Stimulated activated CD8-positive, alpha-beta memory T cell treated with anti-CD3 and anti-CD28 coated beads, Interleukin-2, amount 100 ng/mL, for 1 hour (primary cell): ENCODE measurements around the gene SPA17.

Experiments used
- DNase-seq, 2 donors: peaks; one replicate each; pipeline ENCODE4 v3.0.0-alpha.2; 2020; ENCODE audit warnings: low read depth in 2 of 2

SPA17 gene

DNA sequence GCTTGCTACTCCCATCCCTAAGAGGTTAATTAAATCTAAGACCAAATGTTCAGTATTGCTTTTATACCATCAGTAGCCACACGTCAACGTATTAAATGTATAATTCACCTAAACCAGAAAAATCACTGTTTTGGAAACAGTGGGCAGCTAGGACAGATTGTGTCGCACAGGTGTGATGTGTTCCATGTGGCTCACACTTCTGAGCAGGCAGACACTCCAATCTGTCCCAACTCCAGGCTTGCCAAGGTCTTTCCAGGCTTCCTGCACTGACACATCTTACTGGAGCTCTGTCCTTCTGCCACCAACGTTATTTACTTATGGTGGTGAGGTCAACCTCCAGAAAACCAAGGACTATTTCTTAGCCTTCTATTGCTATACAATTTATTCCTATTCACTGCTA, 11.6 kb upstream of the SPA17 start:
- no peak for DNase-seq

DNA sequence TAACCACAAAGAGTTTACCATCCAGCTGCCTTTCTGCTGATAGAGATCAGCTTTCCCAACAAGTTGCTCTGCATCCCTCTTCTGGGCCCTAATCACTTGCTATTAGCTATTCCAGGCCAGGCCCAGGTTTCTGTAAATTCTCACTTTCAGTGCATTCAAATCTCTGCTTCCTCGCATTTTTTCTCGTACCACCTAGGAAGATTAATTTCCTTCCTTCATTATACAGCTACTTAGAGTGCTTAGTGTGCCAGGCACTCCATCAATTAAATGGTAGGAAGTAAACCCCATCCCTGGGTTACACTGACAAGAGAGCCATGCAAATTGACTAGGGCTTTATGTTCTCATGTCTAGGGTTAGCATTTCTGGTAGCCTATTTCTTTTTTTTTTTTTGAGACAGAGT, 9.8 kb upstream of the SPA17 start:
- no peak for DNase-seq

DNA sequence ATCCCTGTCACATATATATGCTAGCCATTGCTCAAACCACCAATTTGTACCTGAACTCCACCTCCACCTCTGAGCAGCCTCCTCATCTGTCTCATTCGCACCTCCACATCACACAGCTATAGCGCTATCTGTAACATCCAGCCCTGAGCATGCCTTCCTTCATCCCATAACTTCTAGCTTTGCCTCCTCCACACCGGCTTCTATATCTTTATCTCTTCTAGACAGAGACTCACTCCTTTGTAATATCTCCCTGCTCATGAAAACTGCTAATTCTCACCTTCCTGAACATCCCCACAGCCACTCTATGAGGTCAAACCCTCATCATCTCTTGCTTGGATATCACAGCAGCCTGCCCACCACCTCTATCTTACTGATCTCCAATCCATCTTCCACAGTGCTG, 6.1 kb upstream of the SPA17 start:
- DNase-seq = no peak

DNA sequence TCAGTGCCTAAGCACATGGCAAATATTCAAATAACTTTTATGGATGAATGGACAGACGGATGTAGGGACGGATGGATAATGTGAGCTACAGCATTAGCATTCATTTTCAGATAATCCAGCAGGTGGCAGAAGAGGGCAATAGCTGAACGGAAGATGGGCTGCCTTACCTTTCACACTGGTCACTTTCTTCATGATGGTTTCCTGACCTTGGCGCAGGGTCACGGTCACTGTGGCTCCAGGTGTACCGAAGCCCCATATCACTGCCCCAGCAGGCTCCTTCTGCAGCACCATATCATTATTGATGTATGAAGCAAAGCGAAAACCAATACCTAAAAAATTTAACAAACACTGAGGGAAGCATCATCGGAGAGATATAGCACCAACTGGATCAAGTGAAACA, 4.5 kb upstream of the SPA17 start:
- no peak for DNase-seq

DNA sequence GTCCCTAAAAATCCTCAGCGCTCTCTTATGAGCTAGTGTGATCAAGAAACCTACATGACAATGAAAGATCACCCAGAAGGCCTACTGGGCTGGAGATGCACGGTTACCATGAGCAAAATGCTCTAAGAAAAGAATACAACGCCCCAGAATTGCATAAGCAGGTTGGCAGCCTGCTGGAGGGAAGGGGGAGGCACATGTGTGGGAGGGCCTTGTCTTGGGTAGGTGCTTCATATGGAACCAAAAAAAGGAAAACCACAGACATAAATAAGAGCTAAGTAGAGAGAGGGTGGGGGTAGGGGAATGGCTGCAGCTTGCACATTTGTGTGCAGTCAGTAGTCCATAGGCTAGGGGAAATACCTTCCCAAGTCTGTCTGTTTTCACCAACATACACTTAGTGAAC, 3.0 kb upstream of the SPA17 start:
- DNase-seq = no peak

DNA sequence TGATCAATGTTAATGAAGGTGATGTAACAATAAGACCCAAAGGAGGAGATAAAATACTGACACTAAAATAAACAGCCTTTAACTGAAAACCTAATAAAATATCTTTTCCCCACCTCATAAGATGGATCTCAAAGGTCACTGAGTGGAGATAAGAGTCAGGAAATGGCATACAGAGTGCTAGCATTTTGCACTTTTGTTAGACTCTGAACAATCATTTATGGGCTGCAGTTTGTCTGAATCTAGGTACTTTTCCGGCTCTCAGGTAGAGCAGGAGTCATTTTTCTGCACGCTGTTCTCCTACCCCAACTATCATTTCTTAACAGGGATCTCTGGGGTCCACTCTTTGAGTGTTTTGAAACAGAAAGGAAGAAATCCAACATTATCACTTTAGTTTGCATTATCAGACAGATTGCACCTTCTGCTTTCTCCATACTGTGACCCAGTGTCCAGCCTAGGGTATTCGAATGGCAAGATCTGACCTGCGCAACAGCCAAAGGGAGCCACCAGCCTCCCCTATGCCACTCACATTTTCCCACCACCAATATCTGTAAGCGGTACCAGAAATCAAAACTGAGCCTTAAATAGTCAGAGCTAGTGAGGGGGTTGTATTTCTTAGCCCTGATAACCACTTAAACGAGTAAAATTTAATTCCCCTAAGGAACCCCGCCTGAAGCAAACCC, 1.0 kb upstream of the SPA17 start:
- DNase-seq = no peak

DNA sequence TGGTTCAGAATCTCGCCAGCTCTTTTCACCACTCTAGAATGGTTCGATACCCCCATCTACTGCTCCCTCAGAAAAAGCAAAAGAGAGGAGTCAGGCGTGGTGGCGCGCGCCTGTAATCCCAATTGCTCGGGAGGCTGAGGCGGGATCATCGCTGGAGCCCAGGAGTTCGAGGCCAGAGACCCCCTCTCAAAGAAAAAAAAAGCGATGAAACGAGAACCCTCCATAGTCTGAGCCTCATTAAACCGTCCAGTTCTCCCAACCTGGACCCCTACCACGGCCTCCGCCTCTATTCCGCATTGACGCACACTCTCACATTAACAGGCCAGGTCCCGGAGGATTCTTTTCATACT, 439 bp downstream of the SPA17 start:
- no peak for DNase-seq

DNA sequence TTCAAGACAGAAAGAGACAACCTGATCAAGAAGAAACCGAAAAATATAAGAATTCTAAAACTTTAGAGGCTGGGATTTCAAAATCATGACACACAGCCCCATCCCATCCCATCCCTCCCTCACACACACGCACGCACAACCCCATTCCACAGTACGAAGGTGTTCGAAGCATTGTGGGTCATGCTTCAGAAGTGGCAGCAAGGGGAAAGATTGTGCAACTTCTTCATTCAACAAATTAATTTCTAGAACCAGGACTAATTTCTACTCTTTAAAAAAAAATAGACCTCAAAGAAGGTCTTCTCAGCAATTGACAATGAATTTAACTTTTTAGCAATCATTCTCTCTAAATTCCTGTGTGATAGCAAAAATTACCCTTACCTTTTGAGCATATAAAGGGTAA, 867 bp downstream of the SPA17 start:
- no peak for DNase-seq

DNA sequence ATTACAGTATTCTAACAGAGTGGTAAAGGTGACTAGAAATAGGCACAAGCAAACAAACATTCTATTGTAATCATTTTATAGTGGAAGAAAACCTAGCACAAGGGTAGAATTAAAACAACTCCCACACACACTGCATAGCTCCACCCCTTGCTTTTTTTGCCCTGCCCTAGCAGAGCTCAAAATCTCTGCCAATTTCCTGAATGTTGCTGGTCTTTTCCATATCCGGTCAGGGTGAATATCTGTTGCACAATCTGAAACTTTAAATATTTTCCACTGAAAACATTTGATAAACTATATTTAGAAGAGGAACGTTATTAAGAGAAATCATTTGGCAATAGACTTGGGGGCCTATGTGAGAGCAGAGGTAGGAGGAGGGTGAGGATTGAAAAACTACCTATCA, 2.7 kb downstream of the SPA17 start:
- no peak for DNase-seq

DNA sequence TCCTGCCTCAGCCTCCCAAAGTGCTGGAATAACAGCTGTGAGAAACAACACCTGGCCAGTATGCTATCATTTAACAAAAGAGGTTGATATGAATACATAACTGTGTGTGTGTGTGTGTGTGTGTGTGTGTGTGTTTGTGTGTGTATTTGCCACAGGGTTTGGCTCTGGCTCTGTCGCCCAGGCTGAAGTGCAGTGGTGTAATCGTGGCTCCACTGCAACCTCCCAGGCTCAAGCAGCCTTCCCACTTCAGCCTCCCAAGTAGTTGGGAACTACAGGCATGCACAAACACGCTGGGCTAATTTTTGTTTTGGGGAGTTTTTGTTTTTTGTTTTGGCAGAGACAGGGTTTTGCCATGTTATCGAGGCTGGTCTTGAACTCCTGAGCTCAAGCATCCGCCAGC, 4.7 kb downstream of the SPA17 start:
- no peak for DNase-seq

DNA sequence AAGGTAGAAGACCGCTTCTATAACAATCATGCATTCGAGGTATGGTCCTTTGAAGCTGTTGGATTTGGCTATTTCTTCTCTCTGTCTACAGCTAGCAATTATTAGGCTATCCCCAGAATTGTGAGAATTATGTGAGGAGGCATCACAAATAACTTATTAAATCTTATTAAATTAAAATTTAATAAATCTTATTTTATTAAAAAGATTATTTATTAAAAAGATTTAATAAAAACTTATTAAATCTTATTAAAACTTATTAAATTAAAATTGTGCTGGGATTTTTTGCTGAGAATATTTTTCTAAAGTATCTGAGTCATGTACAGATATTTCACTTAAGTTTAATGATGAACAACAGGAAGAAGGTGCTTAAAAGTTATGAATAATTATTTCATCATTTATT, 7.7 kb downstream of the SPA17 start:
- DNase-seq = no peak

DNA sequence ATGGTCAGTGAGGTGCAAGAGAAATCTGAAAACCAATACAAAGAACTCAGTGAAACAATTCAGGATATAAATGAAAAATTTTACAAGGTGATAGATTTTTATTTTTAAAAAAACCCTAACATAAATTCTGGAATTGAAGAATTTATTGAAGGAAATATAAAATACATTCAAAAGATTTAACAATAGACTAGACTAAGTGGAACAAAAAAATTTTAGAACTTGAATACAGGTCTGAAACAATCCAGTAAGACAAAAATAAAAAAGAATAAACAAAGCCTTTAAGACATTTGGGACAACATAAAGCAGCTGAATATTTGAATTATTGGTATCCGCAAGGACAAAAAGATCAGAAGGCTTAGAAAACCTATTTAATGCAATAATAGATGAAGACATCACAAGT, 8.7 kb downstream of the SPA17 start:
- no peak for DNase-seq

DNA sequence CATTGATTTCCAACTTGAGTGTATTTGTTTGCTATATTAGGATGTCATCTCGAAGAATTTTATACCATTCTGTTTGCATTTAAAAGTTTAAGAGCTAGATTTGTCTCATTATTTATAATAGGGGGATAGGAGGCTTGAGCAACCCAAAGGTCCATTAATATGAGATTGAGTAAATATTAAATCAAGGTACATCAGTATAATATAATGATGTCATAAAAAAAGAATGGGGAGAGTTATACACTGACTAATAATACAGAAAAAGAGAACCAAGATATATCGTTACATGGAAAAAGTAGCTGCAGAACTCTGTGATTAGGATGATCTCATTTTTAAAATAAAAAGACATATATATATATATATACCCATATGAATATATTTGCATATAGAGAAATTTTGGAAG, 19.4 kb downstream of the SPA17 start:
- DNase-seq = no peak

DNA sequence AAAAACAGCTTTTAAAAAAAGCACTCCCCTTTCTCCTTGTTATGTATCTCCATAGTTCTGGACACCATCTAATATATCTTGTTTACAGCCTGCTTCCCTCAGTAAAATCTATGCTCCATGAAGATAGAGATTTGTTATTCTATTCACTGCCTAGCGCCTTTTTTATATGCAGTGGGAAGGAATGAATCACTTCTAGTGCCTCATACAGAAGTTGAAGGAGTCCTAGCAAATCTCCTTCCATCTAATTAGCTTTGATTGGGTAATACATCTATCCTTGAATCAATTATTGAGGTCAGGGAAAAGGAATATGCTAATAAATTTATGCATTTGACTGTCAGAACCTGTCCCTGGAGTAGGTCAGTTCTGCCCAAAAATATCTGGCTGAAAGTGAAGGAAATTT, 25.8 kb downstream of the SPA17 start:
- no peak for DNase-seq

DNA sequence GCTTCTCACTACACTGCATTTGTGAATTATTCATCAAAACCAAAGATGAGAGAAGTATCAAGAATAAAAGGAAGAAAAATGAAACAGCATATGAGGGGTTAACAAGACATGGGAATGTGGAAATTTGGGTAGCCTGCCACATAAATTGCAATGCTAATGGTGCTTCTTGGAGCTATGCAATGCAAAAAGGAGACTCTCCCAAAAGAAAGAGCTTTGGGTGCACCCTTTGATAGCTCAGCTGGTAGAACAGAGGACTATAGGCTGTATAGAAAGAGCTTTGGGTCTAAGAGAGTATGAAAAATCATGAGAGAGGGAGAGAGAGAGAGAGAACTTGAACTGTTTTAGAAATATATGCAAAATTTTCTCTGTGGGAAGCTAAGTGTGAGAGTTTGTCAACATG, 26.3 kb downstream of the SPA17 start:
- DNase-seq = no peak

DNA sequence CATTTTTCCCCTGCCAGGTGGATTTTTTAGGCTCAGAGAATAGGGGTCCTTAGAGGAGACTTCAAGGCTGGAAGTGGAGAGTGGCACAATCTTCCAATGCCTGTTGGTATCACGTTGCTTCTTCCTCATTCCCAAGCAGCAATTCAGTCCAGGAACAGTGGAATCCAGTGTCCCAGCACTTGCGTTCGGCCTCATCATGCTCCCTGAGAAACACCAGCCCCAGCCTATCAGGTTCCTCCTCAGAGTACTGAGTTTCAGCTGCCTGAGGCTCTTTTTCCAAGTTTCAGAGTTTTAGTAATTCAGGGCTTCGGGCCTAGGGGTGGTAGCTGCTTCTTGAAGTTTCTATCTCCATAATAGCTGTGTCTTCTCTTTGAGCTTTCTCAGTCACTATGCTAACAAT, 34.1 kb downstream of the SPA17 start:
- no peak for DNase-seq

DNA sequence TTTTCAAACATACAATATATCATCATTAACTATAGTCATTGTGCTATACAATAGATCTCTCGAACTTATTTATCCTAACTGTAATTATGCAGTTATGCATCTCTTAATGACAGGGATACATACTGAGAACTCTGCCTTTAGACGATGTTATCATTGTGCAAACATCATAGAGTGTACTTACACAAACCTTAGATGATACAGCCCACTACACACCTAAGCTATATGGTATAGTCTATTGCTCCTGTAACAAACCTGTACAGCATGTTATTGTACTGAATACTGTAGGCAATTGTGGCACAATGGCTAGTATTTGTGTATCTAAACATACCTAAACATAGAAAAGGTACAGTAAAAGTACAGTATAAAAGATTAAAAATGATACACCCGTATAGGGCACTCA, 38.7 kb downstream of the SPA17 start:
- DNase-seq = no peak

DNA sequence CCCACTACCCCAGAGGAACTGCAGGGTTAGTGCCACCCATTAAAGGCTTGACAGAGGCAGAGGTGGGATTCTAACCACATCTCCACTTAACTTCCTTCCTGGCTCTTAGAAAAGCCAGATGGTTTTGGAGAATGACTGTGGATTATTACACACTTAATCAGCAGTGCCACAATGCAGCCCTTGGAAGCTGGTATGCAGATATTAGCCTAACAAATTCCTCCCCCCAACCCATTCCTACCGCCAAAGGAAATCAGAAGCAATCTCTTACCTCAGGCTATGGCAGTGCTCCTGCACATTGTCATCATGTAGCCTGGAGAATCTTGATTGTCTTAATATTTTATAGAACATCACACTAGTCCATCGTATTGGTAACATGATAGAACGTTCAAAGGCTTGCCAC, 42.9 kb downstream of the SPA17 start:
- DNase-seq = no peak

DNA sequence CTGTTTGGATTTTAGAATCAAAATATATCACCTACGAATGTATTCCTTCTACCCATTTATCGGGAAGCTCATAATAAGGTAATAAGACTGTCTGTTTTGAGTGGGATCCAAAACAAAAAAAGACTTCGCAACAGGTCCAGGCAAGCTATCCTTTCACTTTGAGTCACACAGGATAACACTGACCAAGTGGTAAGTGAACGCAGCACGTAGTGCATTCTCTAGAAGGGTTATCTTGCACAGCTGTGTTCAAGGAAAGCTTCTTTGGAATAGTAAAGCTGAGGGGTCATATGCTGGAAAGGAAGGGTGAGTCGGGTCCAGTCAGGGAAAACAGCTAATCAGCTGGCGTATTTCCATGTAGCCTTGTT, 43.7 kb downstream of the SPA17 start:
- no peak for DNase-seq

DNA sequence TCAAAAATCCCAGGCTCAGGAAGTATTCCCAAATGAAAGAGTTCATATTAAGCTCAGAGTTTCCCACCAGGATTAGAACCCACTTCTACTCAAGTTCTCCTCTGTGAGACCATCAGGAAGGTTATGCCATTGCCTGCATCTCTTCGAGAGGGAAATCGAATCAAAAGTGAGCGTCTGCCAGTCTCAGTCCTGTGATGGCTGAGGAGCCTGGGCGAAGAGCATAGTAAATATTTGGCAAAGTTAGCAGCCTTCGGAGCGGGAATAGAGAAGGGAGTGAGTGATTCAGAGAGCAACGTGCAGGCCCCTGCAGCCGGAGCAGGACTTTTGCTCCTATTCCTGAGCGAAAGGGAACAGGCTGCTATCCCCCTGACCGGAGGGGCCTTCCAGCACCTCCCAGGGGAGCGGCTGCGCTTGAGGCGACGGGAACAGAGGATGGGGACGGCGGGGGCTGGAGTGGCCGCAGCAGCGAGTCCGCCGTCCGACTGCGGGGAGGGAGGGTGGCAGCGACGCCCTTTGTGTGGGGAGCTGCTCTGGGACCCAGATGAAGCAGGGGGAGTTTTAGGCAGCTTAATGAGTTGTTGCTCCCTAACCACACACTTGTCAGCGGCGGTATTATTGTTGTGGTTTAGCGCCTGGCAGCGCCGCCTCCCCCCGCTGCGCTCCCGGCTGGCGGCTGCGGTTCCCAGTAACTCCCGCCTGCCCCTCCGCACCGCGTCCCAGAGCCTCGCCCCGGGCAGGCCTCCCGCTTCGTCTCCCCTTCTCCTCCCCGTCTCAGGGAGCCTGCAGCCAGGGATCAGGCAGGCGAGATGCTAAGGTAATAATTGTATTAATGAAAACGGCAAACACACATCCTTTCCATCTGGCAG, 44.3 kb downstream of the SPA17 start:
- DNase-seq = no peak

DNA sequence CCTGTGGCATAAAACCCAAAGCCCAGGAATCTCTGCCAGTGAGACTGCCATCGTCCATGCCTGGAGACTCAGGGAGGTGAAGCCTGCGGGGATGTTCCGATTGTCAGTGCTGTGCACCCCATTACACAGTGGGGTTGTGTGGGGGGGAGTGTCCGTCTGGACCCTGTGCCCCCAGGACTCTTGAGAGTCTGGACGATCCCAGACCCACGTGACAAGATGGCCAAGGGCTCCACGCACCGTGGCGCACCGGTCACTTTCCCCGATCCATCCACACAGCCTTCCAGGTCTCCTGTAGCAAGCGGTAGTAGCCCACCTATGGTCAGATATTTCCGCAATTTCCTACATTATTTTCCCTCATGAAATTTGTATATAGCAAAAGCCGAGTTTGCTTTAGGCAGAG, 45.1 kb downstream of the SPA17 start:
- no peak for DNase-seq

DNA sequence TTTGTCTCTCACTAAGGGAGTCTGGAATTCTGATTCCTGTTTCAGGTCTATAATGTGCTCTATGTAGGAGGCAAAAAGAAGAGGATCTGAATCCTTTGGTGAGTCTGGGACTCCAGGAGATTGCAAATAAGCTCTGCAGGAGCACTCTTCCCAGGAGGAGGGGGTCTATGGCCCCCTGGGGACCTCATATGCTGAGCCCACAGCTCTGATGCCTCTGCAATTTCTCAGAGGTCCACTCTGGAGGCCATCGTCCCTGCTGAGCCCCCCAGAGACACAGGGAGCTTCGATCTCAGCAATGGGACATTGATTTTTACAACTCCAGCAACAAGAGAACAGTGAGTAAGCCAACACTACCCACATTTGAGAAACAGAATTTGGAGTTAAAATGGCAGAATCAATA, 45.8 kb downstream of the SPA17 start:
- DNase-seq = no peak

DNA sequence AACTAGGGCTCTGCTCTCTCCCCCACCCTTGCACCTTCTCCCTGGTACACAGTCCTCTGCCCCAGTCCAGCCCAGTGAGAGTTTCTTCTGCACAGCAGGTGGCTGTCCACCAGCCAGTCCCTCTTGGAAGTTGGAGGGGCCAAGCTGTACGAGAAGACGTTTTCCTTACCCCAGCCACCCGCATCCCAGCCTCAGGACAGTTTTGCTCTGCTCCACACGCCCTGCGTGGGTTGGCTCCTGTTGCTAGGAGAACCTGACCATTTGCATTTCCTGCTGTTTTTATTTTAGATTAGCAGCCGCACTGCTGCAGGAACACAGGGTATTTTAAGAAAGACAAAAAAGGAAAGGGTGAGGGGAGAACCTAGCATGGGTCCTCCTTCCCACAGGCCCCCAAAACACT, 48.5 kb downstream of the SPA17 start:
- no peak for DNase-seq
